Esophagus squamous epithelium (tissue), 5 donors: ENCODE measurements around the gene DGLUCY. TPM values are rescaled to one million over a fixed set of nuclear protein-coding genes. Genes with fewer than 3 reads are reported as not detected.

Source experiments
- DNase-seq: peaks from one replicate; lab custom pipeline; 2025; lab: John Stamatoyannopoulos, UW
- H3K27ac ChIP-seq, 4 donors: fragments of 200-600 bp; sonication (generic); one replicate each; pipeline ENCODE4 v1.5.1; 2016 to 2019; ENCODE audit warnings: mild to moderate bottlenecking in 1 of 4
- H3K27me3 ChIP-seq, 4 donors: fragments of 200-600 bp; sonication (generic); 1 replicate in 3 of 4; 2 replicates in 1 of 4; pipeline versions ENCODE4 v1.5.1 to v1.6.0; 2017 to 2021; ENCODE audit warnings: antibody characterized with exemption in 1 of 4
- H3K36me3 ChIP-seq, 3 donors: fragments of 200-600 bp; sonication (generic); one replicate each; pipeline ENCODE4 v1.5.1; 2016 to 2019
- H3K4me1 ChIP-seq, 3 donors: fragments of 200-600 bp; sonication (generic); one replicate each; pipeline ENCODE4 v1.5.1; 2017 to 2019
- H3K4me3 ChIP-seq, 4 donors: fragments of 200-600 bp; sonication (generic); 1 replicate in 3 of 4; 2 replicates in 1 of 4; pipeline ENCODE4 v1.5.1; 2016 to 2019; ENCODE audit warnings: mild to moderate bottlenecking in 2 of 4, moderate library complexity in 1 of 4
- H3K9me3 ChIP-seq, 3 donors: fragments of 200-600 bp; sonication (generic); one replicate each; pipeline ENCODE4 v1.5.1; 2016 to 2019
- POLR2A ChIP-seq, 4 donors: fragments of 450-650 bp; IDR thresholded peaks; one replicate each; pipeline ENCODE4 v1.6.1; 2017; ENCODE audit warnings: antibody characterized with exemption in 4 of 4, mild to moderate bottlenecking in 4 of 4, moderate library complexity in 3 of 4
- WGBS, 2 donors: methylation state at CpG; one replicate each; pipeline ENCODE4 v1.1.5; 2018; 5-methylcytosine and 5-hydroxymethylcytosine counted together
- intact Hi-C: fragments of 100-400 bp; cut with DNase I; formaldehyde crosslinking; loops from one replicate; pipeline ENCODE4 v1.15.0; 2022
- total RNA-seq, 4 donors: library from RNA; depleted of rRNA; stranded (reverse); fragments of >200 nt; gene quantifications; one replicate each; pipeline ENCODE4 v1.1.0, GENCODE V29; 2016
- TF ChIP-seq, protein P1 (sequence below), 6 experiments: fragments of 450-650 bp in 4 of 6; fragments of 200-600 bp in 2 of 6; sonication (generic) in 2 of 6; IDR thresholded peaks; one replicate each; pipeline ENCODE4 v1.5.1; 2016 to 2019; ENCODE audit warnings: antibody characterized with exemption in 6 of 6, mild to moderate bottlenecking in 4 of 6, moderate library complexity in 4 of 6
- donor health status: DM: yes; HTN: yes; CAD: no.

DGLUCY gene
- total RNA-seq, 4 donors from 2014 or later = 32.6 to 51.3 (median 38.9) TPM

DNA sequence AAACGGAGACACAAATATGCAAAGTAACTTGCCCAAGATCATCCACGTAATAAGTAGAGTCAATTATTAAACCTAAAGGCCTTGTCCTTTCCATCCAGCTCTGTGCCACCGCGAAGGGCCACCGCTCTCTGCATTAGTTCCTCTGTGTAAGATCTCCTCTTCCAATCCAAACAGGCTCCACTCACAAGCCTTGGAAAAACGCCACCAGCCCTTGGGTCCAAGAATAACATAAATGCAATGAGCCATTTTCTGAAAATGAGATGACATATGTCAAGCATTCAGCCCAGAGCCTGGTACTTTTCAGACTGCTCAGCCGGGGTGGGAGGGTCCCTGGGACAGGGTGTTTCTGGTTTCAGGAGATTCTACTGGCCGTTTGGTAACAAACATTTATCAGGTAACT is 30.0 kb downstream of the DGLUCY start:
- H3K36me3 ChIP-seq = peaks cover 3 to 61% (median 4%) of the 10 kb centered on the region in 3 donors
- TF ChIP-seq, protein P1, sequence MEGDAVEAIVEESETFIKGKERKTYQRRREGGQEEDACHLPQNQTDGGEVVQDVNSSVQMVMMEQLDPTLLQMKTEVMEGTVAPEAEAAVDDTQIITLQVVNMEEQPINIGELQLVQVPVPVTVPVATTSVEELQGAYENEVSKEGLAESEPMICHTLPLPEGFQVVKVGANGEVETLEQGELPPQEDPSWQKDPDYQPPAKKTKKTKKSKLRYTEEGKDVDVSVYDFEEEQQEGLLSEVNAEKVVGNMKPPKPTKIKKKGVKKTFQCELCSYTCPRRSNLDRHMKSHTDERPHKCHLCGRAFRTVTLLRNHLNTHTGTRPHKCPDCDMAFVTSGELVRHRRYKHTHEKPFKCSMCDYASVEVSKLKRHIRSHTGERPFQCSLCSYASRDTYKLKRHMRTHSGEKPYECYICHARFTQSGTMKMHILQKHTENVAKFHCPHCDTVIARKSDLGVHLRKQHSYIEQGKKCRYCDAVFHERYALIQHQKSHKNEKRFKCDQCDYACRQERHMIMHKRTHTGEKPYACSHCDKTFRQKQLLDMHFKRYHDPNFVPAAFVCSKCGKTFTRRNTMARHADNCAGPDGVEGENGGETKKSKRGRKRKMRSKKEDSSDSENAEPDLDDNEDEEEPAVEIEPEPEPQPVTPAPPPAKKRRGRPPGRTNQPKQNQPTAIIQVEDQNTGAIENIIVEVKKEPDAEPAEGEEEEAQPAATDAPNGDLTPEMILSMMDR (IDR thresholded peaks at IDR 0.05) = no peak
- no peak for TF ChIP-seq POLR2A (IDR thresholded peaks at IDR 0.05)
- intact Hi-C loops = no loop called here
- 78 to 84% methylated on average over 8 of the region's 8 CpGs for WGBS, 2 donors
- peaks cover 0 to 60% (median 19%) of the 10 kb centered on the region in 3 donors for H3K4me1 ChIP-seq
- no peak overlapping the region for H3K4me3 ChIP-seq
- peak overlapping the region in 3 of 4 donors; percentile 40 to 67 (median 46) for H3K27ac ChIP-seq
- H3K27me3 ChIP-seq = no peaks in the 10 kb centered on the region
- no peaks in the 10 kb centered on the region for H3K9me3 ChIP-seq
- DNase-seq = no peak

DNA sequence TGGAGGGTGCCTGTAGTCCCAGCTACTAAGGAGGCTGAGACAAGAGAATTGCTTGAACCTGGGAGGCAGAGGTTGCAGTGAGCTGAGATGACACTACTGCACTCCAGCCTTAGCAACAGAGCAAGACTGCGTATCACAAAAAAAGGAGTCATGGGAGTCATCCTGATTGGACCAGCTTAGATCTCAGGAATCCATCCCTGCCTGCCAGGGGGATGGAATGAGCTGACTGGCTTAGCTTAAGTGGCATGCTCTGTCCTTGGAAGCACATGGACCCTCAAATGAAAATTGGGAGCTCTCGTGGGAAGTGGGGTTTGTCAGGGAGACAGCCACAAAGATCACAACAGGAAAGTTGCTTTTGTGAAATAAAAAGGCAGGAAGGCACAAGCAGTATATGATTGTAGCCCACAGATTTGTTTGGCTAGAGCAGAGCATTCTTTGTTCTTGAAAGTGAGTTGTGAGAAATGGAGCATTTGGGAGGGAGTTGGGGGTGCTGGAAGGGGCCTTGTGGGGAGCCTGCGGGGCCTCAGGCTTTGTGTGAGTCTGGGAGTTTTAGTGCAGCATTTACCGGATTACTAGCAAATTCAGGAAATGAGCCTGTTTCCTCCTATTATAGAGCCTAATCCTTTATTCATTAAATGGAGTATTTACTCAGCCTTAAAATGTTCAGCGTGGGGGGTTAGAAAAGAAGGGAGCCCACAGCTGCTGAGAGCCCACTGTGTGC is 30.7 kb downstream of the DGLUCY start:
- Histone ChIP-seq H3K36me3 (peaks cover 3 to 61% (median 4%) of the 10 kb centered on the region in 3 donors), H3K9me3 (no peaks in the 10 kb centered on the region), H3K4me1 (peaks cover 5 to 63% (median 27%) of the 10 kb centered on the region in 3 donors), H3K27ac (peak overlapping the region in 3 of 4 donors; percentile 40 to 67 (median 46)), H3K27me3 (no peaks in the 10 kb centered on the region), H3K4me3 (no peak overlapping the region)
- intact Hi-C loops = no loop called here
- no peak for TF ChIP-seq POLR2A (IDR thresholded peaks at IDR 0.05)
- TF ChIP-seq, protein P1 (IDR thresholded peaks at IDR 0.05) = no peak
- 56 to 66% methylated on average over 4 to 5 of the region's 5 CpGs for WGBS, 2 donors
- DNase-seq = no peak

DNA sequence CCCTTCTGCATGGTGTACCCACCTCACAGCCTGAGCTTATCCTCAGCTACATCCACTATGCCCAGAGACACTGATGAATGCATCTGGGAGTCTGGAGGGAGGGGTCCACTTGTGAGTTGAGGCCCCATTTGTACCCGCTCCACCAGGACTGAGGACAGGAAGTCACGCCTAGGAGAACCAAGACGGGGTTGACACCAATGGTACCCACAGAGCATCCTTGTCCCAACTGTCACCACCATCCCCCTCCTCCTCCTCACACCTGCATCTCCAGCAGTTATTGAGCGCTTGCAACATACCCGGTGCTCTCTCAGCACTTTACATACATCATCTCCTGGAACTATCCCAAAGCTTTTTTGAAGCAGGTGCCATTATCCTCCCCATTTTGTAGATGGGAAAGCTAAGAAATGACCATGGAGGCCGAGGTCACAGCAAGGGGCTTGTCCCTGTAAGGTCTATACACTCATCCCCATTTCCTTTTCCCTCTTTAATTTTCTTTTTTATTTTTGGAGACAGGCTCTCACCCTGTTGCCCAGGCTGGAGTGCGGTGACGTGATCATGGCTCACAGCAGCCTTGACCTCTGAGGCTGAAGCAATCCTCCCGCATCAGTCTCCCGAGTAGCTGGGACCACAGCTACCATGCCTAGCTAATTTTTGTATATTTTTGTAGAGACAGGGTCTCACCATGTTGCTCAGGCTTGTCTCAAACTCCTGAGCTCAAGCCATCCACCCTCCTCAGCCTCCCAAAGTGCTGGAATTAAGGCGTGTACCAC is 31.7 kb downstream of the DGLUCY start:
- intact Hi-C loops = no loop called here
- H3K4me1 ChIP-seq = peaks cover 7 to 61% (median 21%) of the 10 kb centered on the region in 3 donors
- TF ChIP-seq, protein P1 (IDR thresholded peaks at IDR 0.05) = no peak
- no peak for TF ChIP-seq POLR2A (IDR thresholded peaks at IDR 0.05)
- no peaks in the 10 kb centered on the region for H3K9me3 ChIP-seq
- WGBS, 2 donors = 88 to 94% methylated on average over 10 to 11 of the region's 11 CpGs
- H3K27ac ChIP-seq = peak overlapping the region in 1 of 4 donors; percentile 67
- DNase-seq = no peak
- no peak overlapping the region for H3K4me3 ChIP-seq
- H3K27me3 ChIP-seq = no peaks in the 10 kb centered on the region
- peaks cover 3 to 61% (median 4%) of the 10 kb centered on the region in 3 donors for H3K36me3 ChIP-seq

DNA sequence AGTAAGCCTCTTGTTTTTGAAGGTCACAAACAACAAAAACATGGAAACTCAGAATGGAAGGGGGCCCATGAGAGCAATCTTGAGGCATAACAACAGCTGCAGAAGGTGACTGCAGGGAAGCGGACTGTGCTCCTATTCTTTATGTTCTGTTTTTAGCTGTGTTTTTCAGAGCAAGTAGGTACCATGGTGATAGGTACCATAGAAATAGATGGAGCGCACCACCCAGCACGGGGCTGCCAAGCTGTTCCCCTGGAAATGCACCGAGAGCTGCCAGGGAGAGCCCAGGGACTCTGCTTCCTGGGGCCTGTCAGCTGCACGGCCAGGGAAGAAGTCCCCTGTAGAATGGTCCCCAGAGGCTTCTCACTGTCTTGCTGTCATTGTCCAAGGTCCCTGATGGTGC is 32.8 kb downstream of the DGLUCY start:
- H3K27ac ChIP-seq = peak overlapping the region in 1 of 4 donors; percentile 14
- H3K36me3 ChIP-seq = peaks cover 3 to 60% (median 4%) of the 10 kb centered on the region in 3 donors
- no peak for TF ChIP-seq POLR2A (IDR thresholded peaks at IDR 0.05)
- TF ChIP-seq, protein P1 (IDR thresholded peaks at IDR 0.05) = no peak
- 86 to 88% methylated on average over 4 to 5 of the region's 5 CpGs for WGBS, 2 donors
- H3K4me1 ChIP-seq = peaks cover 7 to 56% (median 21%) of the 10 kb centered on the region in 3 donors
- H3K9me3 ChIP-seq = no peaks in the 10 kb centered on the region
- no peak overlapping the region for H3K4me3 ChIP-seq
- DNase-seq = no peak
- intact Hi-C loops = no loop called here
- no peaks in the 10 kb centered on the region for H3K27me3 ChIP-seq

DNA sequence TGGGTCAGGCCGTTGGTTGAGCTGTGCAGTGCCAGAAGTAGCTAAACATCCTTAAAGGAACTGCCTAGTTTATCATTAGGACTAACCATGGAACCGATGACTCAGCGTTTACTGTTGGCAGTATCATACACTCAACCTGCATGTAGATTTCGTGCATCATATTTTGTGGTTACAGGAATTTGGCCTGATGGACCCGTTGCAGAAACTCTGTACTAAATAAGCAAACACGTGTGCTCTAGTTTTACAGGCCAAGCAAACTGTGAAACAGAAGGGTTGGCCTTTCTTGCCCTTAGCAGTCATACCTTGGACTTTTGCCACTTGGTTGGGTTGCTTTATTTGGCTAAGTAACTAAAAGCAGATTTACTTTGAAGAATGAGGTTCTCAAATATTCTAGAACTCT is 35.6 kb downstream of the DGLUCY start:
- no peak overlapping the region for H3K4me3 ChIP-seq
- H3K4me1 ChIP-seq = peaks cover 7 to 33% (median 16%) of the 10 kb centered on the region in 3 donors
- peak overlapping the region; percentile 47 to 85 (median 72) for H3K27ac ChIP-seq
- no peaks in the 10 kb centered on the region for H3K9me3 ChIP-seq
- TF ChIP-seq, protein P1 (IDR thresholded peaks at IDR 0.05) = no peak
- TF ChIP-seq POLR2A (IDR thresholded peaks at IDR 0.05) = no peak
- 13 to 22% methylated on average over 5 to 6 of the region's 6 CpGs for WGBS, 2 donors
- no peaks in the 10 kb centered on the region for H3K27me3 ChIP-seq
- peaks cover 3 to 46% (median 4%) of the 10 kb centered on the region in 3 donors for H3K36me3 ChIP-seq
- no peak for DNase-seq
- intact Hi-C loops = no loop called here
